ENCODE data around the gene DOCK3. TPM values are rescaled to one million over a fixed set of nuclear protein-coding genes. Genes with fewer than 3 reads are reported as not detected.

Gene DOCK3
- total RNA-seq, 1 experiment from 2014 or later = 5.6 TPM

DNA sequence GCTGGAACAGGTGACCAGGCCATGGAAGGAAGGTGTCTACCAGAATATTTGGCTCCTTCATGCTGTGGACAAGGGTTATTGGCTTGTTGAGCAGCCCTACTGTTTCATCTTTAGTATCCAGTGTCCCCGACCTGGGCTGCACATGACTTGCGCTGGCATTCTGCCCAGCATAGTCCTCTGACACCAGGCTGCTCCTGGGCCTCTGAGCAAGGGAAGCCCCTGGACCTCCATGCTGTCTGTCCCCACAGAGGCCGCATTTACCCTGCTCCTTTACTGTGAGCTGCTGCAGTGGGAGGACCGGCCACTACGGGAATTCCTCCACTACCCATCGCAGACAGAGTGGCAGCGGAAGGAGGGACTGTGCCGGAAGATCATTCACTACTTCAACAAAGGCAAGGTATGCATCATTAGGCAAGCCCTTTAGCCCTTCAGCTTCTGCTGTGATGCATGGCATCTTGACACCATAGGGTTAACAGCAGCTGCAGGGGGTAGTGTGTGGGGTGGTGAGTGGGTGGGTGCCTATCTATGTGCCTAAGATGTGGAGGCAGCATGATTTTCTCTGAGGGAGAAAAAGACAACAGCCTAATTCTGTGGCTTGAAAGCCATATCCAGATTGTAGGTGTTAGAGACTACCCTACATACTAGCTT, 666.4 kb downstream of the DOCK3 start:
- POLR2A ChIA-PET = no interaction called here
- H3K9me3 Mint-ChIP-seq = no peaks in the 10 kb centered on the region
- H3K27me3 Mint-ChIP-seq (ENCODE audit: low read depth) = no peaks in the 10 kb centered on the region

More for the DNA sequence above, 666.4 kb downstream of the DOCK3 start:
- H3K27ac Mint-ChIP-seq = no peak overlapping the region; the same call in 1 of the 2 replicates
- TF ChIP-seq FOXJ3 (CRISPR knock-in tag; IDR thresholded peaks at IDR 0.05; ENCODE audit: borderline replicate concordance) (no peak), EMX1 (CRISPR knock-in tag; IDR thresholded peaks at IDR 0.05) (no peak), TP53 (CRISPR knock-in tag; IDR thresholded peaks at IDR 0.05) (no peak), ZBTB21 (CRISPR knock-in tag; IDR thresholded peaks at IDR 0.05; ENCODE audit: borderline replicate concordance) (no peak), ZNF317 (CRISPR knock-in tag; IDR thresholded peaks at IDR 0.05; ENCODE audit: borderline replicate concordance, low read depth) (no peak), ATF1 (CRISPR knock-in tag; IDR thresholded peaks at IDR 0.05) (no peak), GRHL2 (CRISPR knock-in tag; IDR thresholded peaks at IDR 0.05; ENCODE audit: insufficient replicate concordance, severe bottlenecking) (no peak), MXD4 (CRISPR knock-in tag; IDR thresholded peaks at IDR 0.05; ENCODE audit: borderline replicate concordance) (no peak), ZNF219 (CRISPR knock-in tag; IDR thresholded peaks at IDR 0.05; ENCODE audit: borderline replicate concordance) (no peak), IRF2 (CRISPR knock-in tag; IDR thresholded peaks at IDR 0.05; ENCODE audit: borderline replicate concordance, low read depth) (no peak), CBFB (CRISPR knock-in tag; IDR thresholded peaks at IDR 0.05; ENCODE audit: low read depth) (no peak), NR3C1 (CRISPR knock-in tag; conservative IDR thresholded peaks at IDR 0.05; ENCODE audit: low read depth) (no peak), SP1 (CRISPR knock-in tag; conservative IDR thresholded peaks at IDR 0.05) (no peak)
- TF ChIP-seq, protein P1, sequence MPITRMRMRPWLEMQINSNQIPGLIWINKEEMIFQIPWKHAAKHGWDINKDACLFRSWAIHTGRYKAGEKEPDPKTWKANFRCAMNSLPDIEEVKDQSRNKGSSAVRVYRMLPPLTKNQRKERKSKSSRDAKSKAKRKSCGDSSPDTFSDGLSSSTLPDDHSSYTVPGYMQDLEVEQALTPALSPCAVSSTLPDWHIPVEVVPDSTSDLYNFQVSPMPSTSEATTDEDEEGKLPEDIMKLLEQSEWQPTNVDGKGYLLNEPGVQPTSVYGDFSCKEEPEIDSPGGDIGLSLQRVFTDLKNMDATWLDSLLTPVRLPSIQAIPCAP (CRISPR knock-in tag; IDR thresholded peaks at IDR 0.05) = no peak
- TF ChIP-seq, protein P2, sequence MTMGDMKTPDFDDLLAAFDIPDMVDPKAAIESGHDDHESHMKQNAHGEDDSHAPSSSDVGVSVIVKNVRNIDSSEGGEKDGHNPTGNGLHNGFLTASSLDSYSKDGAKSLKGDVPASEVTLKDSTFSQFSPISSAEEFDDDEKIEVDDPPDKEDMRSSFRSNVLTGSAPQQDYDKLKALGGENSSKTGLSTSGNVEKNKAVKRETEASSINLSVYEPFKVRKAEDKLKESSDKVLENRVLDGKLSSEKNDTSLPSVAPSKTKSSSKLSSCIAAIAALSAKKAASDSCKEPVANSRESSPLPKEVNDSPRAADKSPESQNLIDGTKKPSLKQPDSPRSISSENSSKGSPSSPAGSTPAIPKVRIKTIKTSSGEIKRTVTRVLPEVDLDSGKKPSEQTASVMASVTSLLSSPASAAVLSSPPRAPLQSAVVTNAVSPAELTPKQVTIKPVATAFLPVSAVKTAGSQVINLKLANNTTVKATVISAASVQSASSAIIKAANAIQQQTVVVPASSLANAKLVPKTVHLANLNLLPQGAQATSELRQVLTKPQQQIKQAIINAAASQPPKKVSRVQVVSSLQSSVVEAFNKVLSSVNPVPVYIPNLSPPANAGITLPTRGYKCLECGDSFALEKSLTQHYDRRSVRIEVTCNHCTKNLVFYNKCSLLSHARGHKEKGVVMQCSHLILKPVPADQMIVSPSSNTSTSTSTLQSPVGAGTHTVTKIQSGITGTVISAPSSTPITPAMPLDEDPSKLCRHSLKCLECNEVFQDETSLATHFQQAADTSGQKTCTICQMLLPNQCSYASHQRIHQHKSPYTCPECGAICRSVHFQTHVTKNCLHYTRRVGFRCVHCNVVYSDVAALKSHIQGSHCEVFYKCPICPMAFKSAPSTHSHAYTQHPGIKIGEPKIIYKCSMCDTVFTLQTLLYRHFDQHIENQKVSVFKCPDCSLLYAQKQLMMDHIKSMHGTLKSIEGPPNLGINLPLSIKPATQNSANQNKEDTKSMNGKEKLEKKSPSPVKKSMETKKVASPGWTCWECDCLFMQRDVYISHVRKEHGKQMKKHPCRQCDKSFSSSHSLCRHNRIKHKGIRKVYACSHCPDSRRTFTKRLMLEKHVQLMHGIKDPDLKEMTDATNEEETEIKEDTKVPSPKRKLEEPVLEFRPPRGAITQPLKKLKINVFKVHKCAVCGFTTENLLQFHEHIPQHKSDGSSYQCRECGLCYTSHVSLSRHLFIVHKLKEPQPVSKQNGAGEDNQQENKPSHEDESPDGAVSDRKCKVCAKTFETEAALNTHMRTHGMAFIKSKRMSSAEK (CRISPR knock-in tag; IDR thresholded peaks at IDR 0.05; ENCODE audit: borderline replicate concordance) = no peak
- TF ChIP-seq, protein P3, sequence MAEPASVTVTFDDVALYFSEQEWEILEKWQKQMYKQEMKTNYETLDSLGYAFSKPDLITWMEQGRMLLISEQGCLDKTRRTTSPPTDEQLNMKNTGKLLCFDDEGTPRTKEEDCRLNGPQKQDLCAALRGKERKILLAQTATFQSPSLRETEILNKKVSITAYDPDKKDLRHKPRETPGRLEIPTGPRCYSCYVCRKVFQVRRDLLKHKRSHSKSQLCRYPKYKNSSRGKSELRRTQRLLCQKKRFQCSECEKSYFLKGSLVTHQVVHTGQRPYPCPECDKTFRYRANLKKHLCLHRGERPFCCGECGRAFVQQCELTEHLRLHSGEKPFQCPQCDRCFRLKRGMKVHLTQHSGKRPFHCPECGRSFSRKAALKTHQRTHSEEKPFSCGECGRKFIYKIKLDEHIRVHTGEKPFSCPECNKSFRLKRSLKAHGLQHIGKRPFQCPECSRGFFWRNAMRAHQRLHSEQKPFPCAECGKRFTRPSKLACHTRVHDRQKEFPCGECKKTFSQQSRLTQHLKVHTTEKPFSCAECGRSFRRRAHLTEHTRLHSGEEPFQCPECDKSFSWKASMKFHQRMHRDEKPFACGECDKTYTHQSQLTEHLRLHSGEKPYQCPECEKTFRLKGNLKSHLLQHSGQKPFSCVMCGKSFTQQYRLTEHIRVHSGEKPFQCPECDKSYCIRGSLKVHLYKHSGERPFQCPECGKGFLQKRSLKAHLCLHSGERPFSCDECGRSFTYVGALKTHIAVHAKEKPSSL (CRISPR knock-in tag; conservative IDR thresholded peaks at IDR 0.05) = no peak
- TF ChIP-seq, protein P4, sequence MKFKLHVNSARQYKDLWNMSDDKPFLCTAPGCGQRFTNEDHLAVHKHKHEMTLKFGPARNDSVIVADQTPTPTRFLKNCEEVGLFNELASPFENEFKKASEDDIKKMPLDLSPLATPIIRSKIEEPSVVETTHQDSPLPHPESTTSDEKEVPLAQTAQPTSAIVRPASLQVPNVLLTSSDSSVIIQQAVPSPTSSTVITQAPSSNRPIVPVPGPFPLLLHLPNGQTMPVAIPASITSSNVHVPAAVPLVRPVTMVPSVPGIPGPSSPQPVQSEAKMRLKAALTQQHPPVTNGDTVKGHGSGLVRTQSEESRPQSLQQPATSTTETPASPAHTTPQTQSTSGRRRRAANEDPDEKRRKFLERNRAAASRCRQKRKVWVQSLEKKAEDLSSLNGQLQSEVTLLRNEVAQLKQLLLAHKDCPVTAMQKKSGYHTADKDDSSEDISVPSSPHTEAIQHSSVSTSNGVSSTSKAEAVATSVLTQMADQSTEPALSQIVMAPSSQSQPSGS (CRISPR knock-in tag; IDR thresholded peaks at IDR 0.05; ENCODE audit: borderline replicate concordance, low read depth) = no peak
- TF ChIP-seq, protein P5, sequence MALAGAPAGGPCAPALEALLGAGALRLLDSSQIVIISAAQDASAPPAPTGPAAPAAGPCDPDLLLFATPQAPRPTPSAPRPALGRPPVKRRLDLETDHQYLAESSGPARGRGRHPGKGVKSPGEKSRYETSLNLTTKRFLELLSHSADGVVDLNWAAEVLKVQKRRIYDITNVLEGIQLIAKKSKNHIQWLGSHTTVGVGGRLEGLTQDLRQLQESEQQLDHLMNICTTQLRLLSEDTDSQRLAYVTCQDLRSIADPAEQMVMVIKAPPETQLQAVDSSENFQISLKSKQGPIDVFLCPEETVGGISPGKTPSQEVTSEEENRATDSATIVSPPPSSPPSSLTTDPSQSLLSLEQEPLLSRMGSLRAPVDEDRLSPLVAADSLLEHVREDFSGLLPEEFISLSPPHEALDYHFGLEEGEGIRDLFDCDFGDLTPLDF (CRISPR knock-in tag; IDR thresholded peaks at IDR 0.05) = no peak
- peaks cover 8% of the 10 kb centered on the region for H3K4me1 Mint-ChIP-seq
- CTCF ChIA-PET = no interaction called here
- no peak for ATAC-seq
- no peaks in the 10 kb centered on the region for H3K36me3 Mint-ChIP-seq
- H3K4me3 Mint-ChIP-seq = no peak overlapping the region
- no peak for DNase-seq (ENCODE audit: low spot score)

Data from WTC11 (cell line).